HG03039 (cell line): Measurements from ENCODE around the gene ZFP2.

Experiments
- ATAC-seq: cut with Tn5 transposase; IDR thresholded peaks from one replicate; pipeline ENCODE4 v1.9.1; 2021; ENCODE audit warnings: mild to moderate bottlenecking, moderate library complexity; ENCODE audit not compliant: unreplicated experiment

Gene ZFP2

DNA sequence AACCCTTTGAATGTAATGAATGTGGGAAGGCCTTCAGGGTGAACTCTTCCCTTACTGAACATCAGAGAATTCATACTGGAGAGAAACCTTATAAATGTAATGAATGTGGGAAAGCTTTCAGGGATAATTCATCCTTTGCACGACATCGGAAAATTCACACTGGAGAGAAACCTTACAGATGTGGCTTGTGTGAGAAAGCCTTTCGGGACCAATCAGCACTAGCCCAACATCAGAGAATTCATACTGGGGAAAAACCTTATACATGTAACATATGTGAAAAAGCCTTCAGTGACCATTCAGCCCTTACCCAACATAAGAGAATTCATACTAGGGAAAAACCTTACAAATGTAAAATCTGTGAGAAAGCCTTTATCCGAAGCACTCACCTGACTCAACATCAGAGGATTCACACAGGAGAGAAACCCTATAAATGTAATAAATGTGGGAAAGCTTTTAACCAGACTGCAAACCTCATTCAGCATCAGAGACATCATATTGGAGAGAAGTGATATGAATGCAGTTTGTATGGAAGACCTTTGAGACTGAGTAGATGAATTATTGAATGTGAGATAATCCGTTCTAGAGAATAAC lies 69.8 kb downstream of the ZFP2 start:
- ATAC-seq, result no peak

DNA sequence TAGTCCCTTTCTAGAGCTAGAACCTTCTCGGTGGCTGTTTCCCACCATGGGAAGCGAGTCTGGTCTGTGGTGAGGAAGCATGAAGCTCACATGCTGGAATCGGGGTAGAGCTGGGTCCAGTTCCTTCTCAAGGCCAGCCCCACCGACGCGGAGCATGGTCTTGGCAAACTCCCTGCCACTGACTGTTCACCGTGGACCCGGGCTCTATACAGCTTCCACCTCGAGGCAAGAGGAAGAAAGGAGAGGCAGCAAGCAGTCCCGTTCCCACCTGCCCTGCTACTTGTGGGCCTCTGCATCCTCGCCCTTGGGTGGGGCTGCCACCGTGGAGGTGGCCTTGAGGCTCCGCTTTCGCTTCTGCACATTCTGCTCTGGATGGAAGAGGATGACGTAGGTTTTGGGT lies 85.7 kb downstream of the ZFP2 start:
- no peak for ATAC-seq
